Skin epidermis (tissue), 12 donors: ENCODE results near the gene CCDC17.

Experiments
- H3K27ac ChIP-seq, 21 experiments: fragments of 200-600 bp; sonication (generic) in 11 of 21; one replicate each; pipeline ENCODE4 v1.5.0; 2020; ENCODE audit warnings: mild to moderate bottlenecking in 3 of 21, inconsistent platforms in 2 of 21, moderate library complexity in 2 of 21
- H3K4me3 ChIP-seq, 7 experiments: fragments of 200-600 bp; sonication (generic) in 2 of 7; one replicate each; pipeline ENCODE4 v1.5.0; 2020; ENCODE audit warnings: inconsistent platforms in 2 of 7, mild to moderate bottlenecking in 2 of 7, moderate library complexity in 1 of 7

CCDC17 gene

DNA sequence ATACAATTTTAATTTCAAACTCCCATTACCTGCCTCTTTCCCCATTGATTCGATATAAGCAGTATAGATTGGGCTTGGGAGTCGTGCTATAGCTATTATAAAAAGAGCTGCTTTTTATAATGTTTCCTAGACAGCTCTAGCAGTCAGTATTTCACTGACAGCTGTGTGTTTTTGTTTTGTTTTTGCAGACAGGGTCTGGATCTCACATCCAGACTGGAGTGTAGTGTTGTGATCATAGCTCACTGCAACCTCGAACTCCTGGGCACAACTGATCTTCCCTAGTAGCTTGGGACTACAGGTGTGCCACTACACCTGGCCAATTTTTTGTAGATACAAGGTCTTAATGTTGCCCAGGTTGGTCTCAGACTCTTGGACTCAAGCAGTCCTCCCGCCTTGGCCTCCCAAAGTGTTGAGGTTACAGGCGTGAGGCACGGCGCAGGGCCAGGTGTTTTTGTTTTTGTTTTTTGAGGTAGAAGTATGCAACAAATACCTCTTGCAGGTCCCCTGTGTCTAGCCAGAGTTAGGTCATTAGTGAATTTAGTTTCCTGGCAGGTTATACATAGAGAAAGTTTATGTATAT, 38.3 kb downstream of the CCDC17 start:
- peak overlapping the region; percentile 76 to 100 (median 91) for H3K4me3 ChIP-seq
- H3K27ac ChIP-seq = peak overlapping the region in 16 of 21 experiments; percentile 4 to 95 (median 86)

DNA sequence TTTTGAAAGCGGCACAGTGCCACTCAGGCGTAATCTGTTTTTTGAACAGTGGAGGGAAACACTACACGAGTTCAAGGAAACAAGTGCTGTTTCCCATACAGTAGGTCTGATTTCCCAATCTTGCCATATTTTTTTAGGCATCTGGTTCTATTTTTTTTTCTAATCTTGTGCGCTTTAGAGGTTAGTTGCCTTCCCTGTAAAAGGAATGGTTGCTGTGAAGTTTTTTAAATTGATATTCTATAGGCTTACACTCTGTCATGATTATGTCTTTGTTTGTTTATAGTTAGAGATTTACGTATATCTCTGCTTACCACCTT, 38.8 kb downstream of the CCDC17 start:
- H3K27ac ChIP-seq = peak overlapping the region in 15 of 21 experiments; percentile 72 to 95 (median 88)
- peak overlapping the region; percentile 76 to 100 (median 91) for H3K4me3 ChIP-seq

DNA sequence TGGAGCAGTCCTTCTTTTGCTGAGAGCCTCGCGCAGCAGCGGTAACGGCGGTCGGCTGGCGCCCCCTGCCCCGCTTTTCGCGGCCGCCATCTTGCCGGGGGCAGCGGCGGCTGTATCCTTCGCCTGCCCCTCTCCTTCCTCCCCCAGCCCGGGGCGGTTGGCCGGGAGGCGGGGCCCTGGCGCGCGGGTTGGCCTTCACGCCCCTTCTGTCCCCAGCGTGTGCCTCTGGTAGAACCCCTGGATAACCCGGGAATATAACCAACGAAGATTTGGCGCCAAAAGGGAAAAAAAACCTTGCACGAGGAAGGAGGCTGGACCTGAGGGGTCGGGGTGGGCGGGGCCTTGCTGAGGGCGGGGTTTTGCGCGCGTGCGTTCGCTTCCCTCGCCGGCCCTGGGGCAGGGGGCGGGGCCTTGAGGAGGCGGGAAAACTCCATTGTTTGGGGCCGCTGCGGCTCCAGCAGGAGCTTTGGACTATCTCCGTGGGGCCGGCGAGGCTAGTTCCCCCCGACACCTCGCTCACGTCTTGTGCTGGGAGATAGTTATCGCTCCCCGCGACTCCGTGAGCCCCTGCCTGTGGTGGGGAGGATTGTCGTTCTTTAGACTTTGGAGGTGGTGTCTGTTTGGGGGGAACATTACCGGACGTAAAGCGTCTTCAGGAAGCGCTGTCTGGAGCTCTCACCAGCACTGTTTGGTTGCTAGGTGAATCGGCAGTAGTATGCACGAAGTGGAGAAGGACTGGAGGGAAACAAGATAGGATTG, 39.3 kb downstream of the CCDC17 start:
- Histone ChIP-seq H3K4me3 (peak overlapping the region; percentile 76 to 100 (median 91)), H3K27ac (peak overlapping the region; percentile 41 to 95 (median 87))

DNA sequence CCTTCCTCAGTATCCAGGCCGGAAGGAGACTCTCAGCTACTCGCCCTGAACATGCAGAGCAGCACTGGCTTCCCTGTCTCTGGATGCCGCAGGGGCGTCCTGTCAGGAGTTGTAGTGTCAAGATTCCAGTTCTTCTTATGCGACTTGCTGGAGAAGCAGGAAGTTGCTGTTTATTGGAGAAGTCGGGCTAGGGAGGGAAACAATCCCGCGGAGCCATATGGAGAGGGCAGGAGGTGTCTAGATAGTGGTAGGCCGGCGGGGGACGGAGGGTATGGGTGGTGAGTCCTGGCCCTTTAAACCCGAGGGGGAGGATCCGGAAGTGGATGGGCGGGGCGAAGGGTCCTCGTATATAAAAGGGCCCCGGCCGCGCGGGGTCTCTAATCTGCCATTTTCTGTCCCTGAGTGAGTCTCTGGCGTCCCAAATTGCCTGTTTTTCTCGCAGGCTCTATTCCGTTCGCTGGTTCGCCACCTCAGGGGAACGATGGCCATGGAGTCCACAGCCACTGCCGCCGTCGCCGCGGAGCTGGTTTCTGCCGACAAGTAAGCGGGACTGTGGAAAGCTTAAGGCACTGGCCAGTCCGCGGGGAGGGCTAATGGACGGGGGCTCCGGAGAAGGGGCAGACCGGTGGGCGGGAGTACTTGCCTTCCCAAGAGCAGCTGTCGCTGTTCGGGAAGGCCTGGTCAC, 40.0 kb downstream of the CCDC17 start, which contains the start of gene NASP:
Gene NASP (plus strand): TSS at position 376 of the 685 bp plus-strand sequence. CDS start 106 bp downstream, at position 482.
- peak within 1 kb of the TSS; percentile 76 to 100 (median 91) for H3K4me3 ChIP-seq
- H3K27ac ChIP-seq = peak within 1 kb of the TSS; percentile 41 to 95 (median 87)

DNA sequence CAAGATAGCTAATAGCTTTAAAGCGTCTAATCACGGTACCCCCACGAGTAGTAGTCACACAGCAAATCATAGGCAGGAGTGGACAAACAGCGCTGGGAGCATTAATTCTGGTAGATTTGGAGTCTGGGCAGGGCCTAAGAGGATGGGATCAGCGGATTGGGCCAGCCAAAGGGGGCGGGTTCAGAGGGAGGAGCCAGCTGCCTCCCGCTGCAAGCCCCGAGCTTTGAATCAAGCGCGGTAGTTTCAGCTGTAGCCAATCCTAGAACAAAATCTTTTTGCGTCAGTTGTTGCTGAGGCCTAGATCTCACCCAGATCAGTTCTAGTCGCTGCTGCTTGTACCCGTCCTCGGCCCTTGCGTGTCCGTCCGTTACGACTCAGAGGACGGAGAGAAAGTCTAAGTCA, 40.6 kb downstream of the CCDC17 start:
- Histone ChIP-seq H3K27ac (peak overlapping the region in 20 of 21 experiments; percentile 63 to 95 (median 87)), H3K4me3 (peak overlapping the region; percentile 76 to 100 (median 91))

DNA sequence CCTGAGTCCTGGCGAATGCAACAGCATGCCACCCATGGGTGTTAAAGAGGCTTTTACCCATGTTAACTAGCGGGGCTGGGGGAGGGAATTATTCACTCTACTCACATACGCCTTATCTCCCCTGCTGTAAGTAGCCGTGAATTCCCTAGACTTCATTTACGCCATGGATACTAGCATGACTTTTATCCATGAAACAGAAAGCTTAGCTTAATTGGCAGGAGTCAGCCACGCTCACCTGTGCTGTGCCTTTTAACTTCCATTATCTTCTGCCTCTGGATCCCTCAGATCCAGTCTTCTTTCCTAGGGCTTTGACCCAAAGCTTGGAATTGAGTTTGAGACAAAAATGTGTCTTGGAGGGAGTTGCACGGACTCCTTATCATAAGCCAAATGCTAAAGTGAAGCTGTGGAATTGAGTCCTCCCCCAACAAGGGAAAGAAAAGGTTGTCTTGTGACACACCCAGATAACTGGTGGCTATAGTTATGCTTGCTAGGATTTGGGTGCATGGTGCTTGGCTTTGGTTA, 49.7 kb downstream of the CCDC17 start:
- Histone ChIP-seq H3K27ac (no peak overlapping the region), H3K4me3 (no peak overlapping the region)

DNA sequence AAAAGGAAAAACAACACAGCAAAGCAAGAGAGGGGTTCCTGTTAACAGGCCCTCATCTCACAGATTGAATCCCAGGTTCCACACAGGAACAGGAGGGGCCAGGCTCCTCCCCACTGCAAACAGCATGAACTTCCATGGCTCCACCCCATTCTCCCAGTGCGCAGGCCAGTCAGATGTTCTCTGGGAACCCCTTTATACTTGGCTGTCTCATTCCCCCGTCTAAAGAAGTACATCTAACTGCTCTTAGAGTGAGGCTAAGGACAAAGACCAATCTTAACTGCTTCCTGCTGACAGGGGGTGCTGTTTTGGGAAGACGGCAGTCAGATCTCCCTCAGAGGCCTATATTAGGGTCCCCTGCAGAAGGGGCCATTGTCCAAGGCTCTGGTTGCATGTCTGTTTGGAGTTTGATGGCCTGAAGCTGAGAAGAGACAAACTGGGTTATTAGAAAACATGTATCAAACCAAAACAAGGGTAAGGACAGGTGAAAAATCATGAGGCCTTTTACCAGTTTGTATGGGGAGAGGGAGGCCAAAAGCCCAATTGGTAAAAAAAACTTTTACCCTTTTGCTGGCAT, 50.5 kb downstream of the CCDC17 start:
- no peak overlapping the region for H3K4me3 ChIP-seq

DNA sequence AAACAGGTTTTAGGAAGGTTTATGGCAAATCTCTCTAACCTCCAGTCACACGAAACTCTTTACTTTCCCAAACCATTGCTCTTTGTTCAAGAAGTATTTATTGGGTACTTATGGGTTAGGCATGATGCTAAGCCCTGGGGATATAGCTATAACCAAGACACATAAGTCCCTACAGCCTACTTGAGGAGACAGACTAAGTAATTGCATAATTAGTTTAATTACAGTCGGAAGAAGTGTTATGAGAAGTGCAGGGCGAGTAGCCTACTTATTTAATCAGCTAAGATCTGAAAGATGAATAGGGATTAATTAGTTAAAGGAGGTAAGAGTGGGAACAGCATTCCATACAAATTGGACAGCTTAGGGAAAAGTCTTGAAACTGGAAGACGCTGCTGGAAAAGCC, 53.2 kb downstream of the CCDC17 start:
- no peak overlapping the region for H3K27ac ChIP-seq
- H3K4me3 ChIP-seq = no peak overlapping the region

More for the DNA sequence above, 50.5 kb downstream of the CCDC17 start:
- no peak overlapping the region for H3K27ac ChIP-seq
